MM.1S (cell line): Measurements from ENCODE around the gene LRRC32.

Experiments used
- DNase-seq: peaks from one replicate; pipeline ENCODE4 v3.0.0-alpha.2; 2015
- H2AFZ ChIP-seq: fragments of 300-600 bp; sonication (generic); 2 replicates; pipeline ENCODE4 v1.6.0; 2016; ENCODE audit warnings: antibody characterized with exemption, low read length
- H3F3A ChIP-seq: fragments of 300-600 bp; sonication (generic); 2 replicates; pipeline ENCODE4 v1.6.1; 2016; ENCODE audit warnings: mild to moderate bottlenecking, antibody characterized with exemption, low read length, moderate library complexity, mixed read lengths; ENCODE audit not compliant: insufficient read depth
- H3K27ac ChIP-seq: fragments of 300-600 bp; sonication (generic); 2 replicates; pipeline ENCODE4 v1.5.1; 2016; ENCODE audit warnings: mild to moderate bottlenecking, low read length
- H3K27me3 ChIP-seq: fragments of 300-600 bp; sonication (generic); replicated peaks from 2 replicates; pipeline ENCODE4 v1.6.0; 2016; ENCODE audit warnings: low read length; ENCODE audit not compliant: insufficient read depth
- H3K36me3 ChIP-seq: fragments of 300-600 bp; sonication (generic); replicated peaks from 2 replicates; pipeline ENCODE4 v1.6.1; 2016; ENCODE audit warnings: mild to moderate bottlenecking, low read length, mixed read lengths; ENCODE audit not compliant: insufficient read depth
- H3K4me1 ChIP-seq: fragments of 300-600 bp; sonication (generic); 2 replicates; pipeline ENCODE4 v1.6.1; 2016; ENCODE audit warnings: low read length, mixed read lengths
- H3K4me2 ChIP-seq: fragments of 300-600 bp; sonication (generic); 2 replicates; pipeline ENCODE4 v1.6.0; 2016; ENCODE audit warnings: low read depth, low read length
- H3K4me3 ChIP-seq: fragments of 300-600 bp; sonication (generic); 2 replicates; pipeline ENCODE4 v1.5.1; 2016; ENCODE audit warnings: low read length, mixed read lengths
- H3K79me2 ChIP-seq: fragments of 300-600 bp; sonication (generic); 2 replicates; pipeline ENCODE4 v1.6.1; 2016; ENCODE audit warnings: mixed run types, low read length, mixed read lengths
- H3K9ac ChIP-seq: fragments of 300-600 bp; sonication (generic); 2 replicates; pipeline ENCODE4 v1.6.1; 2016; ENCODE audit warnings: low read length, mixed read lengths
- H3K9me2 ChIP-seq: fragments of 300-600 bp; sonication (generic); replicated peaks from 2 replicates; pipeline ENCODE4 v1.6.1; 2016; ENCODE audit warnings: mild to moderate bottlenecking, low read length, mixed read lengths; ENCODE audit not compliant: insufficient read depth
- H3K9me3 ChIP-seq: fragments of 300-600 bp; sonication (generic); replicated peaks from 2 replicates; pipeline ENCODE4 v1.6.1; 2016; ENCODE audit warnings: mild to moderate bottlenecking, low read length, mixed read lengths; ENCODE audit not compliant: insufficient read depth
- H4K20me1 ChIP-seq: fragments of 300-600 bp; sonication (generic); 2 replicates; pipeline ENCODE4 v1.6.1; 2016; ENCODE audit warnings: mild to moderate bottlenecking, low read length, moderate library complexity, mixed read lengths; ENCODE audit not compliant: insufficient read depth
- EZH2 ChIP-seq: fragments of 300-600 bp; sonication (generic); optimal IDR thresholded peaks from 2 replicates; pipeline ENCODE3; 2017; ENCODE audit warnings: low read depth, mild to moderate bottlenecking, antibody characterized with exemption, low read length, mixed read lengths
- EZH2phosphoT487 ChIP-seq: fragments of 300-600 bp; sonication (generic); IDR thresholded peaks from 2 replicates; pipeline ENCODE4 v1.6.1; 2018; ENCODE audit warnings: antibody characterized with exemption, low read length
- TF ChIP-seq, protein P1 (sequence below): fragments of 300-600 bp; sonication (generic); IDR thresholded peaks from 2 replicates; pipeline ENCODE4 v1.5.1; 2016; ENCODE audit warnings: antibody characterized with exemption, low read length, mixed read lengths

Gene LRRC32

DNA sequence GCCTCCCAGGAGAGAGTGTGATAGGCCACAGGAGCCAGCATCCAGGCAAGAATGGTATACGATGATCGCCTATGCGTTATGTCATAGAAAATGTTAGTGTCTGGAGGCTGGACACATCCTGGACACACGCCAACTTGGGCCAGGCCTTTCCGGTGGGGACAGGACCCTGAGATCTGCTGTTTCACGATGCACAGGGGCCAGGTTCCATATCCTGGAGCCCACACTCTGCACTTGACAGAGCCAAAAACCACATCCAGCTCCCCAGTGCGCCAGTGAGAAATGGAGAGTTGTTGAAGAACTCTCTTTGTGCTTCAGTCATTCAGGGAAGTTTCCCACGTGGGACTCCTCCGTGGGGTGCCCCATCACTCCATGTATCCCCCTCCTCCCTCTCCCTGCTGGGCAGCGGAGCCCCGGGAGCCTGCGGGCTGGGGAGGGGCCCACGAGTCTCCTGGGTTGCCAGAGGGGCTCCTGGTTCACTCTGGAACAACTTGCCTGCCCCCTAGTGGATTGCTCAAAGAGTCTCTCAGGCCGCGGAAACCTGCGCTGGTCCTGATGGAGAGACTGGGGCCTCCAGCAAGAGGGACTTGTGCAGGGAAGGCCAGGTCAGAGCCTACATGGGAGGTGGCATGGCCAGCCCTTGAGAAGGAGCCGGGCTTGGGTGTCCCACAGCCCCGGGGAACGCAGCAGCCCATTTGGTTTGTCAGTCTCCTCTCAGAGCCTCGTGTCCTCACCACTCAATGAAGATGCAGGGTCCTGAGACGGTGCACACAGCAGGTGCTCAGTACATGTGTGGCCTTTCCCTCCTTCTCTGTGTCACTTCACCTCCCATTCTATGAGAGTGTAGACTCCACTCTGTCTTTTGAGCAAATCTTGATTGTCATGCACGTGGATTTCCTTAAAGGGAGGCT lies 10.2 kb upstream of the LRRC32 start:
- no peaks in the 10 kb centered on the region for H3K27me3 ChIP-seq
- H3K4me1 ChIP-seq, result no peaks in the 10 kb centered on the region
- no peaks in the 10 kb centered on the region for H3K79me2 ChIP-seq
- H3K9me3 ChIP-seq, result no peaks in the 10 kb centered on the region
- no peaks in the 10 kb centered on the region for H3F3A ChIP-seq
- no peaks in the 10 kb centered on the region for H3K9me2 ChIP-seq
- H3K27ac ChIP-seq, result no peak overlapping the region
- no peak for TF ChIP-seq EZH2phosphoT487
- TF ChIP-seq, protein P1, sequence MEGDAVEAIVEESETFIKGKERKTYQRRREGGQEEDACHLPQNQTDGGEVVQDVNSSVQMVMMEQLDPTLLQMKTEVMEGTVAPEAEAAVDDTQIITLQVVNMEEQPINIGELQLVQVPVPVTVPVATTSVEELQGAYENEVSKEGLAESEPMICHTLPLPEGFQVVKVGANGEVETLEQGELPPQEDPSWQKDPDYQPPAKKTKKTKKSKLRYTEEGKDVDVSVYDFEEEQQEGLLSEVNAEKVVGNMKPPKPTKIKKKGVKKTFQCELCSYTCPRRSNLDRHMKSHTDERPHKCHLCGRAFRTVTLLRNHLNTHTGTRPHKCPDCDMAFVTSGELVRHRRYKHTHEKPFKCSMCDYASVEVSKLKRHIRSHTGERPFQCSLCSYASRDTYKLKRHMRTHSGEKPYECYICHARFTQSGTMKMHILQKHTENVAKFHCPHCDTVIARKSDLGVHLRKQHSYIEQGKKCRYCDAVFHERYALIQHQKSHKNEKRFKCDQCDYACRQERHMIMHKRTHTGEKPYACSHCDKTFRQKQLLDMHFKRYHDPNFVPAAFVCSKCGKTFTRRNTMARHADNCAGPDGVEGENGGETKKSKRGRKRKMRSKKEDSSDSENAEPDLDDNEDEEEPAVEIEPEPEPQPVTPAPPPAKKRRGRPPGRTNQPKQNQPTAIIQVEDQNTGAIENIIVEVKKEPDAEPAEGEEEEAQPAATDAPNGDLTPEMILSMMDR, result peak; percentile 84
- no peak overlapping the region for H3K9ac ChIP-seq
- no peaks in the 10 kb centered on the region for H4K20me1 ChIP-seq
- H3K4me3 ChIP-seq, result no peak overlapping the region
- no peak overlapping the region for H2AFZ ChIP-seq
- no peaks in the 10 kb centered on the region for H3K36me3 ChIP-seq
- DNase-seq, result peak; percentile 70
- H3K4me2 ChIP-seq, result no peak overlapping the region

DNA sequence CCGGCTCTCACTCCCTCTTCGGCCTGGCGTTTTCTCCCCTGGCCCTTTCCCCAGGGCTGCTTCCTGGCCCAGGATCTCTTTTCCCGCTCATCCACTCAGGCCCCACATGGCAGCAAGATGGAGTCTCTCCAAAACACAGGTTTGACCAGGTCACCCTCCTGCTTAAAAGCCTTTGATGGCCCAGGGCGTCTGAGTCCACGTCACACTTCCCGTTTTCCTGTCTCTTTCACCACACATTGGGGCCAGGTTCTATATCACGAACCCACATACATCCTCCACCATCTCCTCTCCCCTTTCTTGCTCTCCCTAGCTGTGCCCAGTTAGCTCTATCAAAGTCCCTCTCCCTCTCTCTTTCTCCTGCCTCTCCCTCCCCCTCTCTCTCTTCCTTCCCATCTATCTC lies 7.8 kb upstream of the LRRC32 start:
- no peaks in the 10 kb centered on the region for H3K79me2 ChIP-seq
- TF ChIP-seq, protein P1, result no peak
- no peak for TF ChIP-seq EZH2phosphoT487
- no peak for TF ChIP-seq EZH2
- H3K27ac ChIP-seq, result no peak overlapping the region
- no peak for DNase-seq
- H3K9me2 ChIP-seq, result no peaks in the 10 kb centered on the region
- H3K4me2 ChIP-seq, result no peak overlapping the region
- no peaks in the 10 kb centered on the region for H3K27me3 ChIP-seq
- H3K36me3 ChIP-seq, result no peaks in the 10 kb centered on the region
- H3K4me1 ChIP-seq, result peaks cover under 1% of the 10 kb centered on the region; the same call in 1 of the 2 replicates
- no peaks in the 10 kb centered on the region for H3K9me3 ChIP-seq
- no peaks in the 10 kb centered on the region for H4K20me1 ChIP-seq
- H3F3A ChIP-seq, result no peaks in the 10 kb centered on the region
- H3K9ac ChIP-seq, result no peak overlapping the region
- H2AFZ ChIP-seq, result no peak overlapping the region
- H3K4me3 ChIP-seq, result no peak overlapping the region

DNA sequence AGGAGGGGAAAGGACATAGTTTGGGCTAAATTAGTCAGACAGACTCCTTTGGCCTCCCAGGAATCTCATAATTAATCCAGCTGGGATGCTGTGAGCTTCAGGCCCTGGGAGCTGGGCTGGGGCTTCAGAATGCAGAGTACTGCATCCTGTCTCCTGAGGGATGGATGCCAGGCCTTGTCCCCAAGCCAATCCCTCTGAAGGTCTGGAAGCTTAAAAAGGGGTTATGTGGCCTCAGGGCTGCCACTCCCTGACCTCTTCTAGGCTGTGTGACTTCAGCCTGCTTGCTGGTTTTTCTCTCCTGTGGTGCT lies 6.9 kb upstream of the LRRC32 start:
- H2AFZ ChIP-seq, result no peak overlapping the region
- H3K9ac ChIP-seq, result no peak overlapping the region
- no peaks in the 10 kb centered on the region for H3K79me2 ChIP-seq
- no peaks in the 10 kb centered on the region for H3K9me3 ChIP-seq
- H3K4me1 ChIP-seq, result peaks cover 10% of the 10 kb centered on the region
- TF ChIP-seq EZH2phosphoT487 (no peak), EZH2 (no peak)
- TF ChIP-seq, protein P1, result no peak
- no peaks in the 10 kb centered on the region for H3K36me3 ChIP-seq
- no peaks in the 10 kb centered on the region for H3K27me3 ChIP-seq
- no peaks in the 10 kb centered on the region for H3F3A ChIP-seq
- DNase-seq, result no peak
- H3K27ac ChIP-seq, result no peak overlapping the region
- H3K4me3 ChIP-seq, result no peak overlapping the region
- no peaks in the 10 kb centered on the region for H4K20me1 ChIP-seq
- H3K4me2 ChIP-seq, result no peak overlapping the region
- no peaks in the 10 kb centered on the region for H3K9me2 ChIP-seq
